ENCODE data around the gene SLC34A2.
"Not testable (repeated sequence)": the region's sequence is repeated elsewhere in the genome, so short reads cannot be mapped to it uniquely, and the experiment has no call there.

SLC34A2 gene

DNA sequence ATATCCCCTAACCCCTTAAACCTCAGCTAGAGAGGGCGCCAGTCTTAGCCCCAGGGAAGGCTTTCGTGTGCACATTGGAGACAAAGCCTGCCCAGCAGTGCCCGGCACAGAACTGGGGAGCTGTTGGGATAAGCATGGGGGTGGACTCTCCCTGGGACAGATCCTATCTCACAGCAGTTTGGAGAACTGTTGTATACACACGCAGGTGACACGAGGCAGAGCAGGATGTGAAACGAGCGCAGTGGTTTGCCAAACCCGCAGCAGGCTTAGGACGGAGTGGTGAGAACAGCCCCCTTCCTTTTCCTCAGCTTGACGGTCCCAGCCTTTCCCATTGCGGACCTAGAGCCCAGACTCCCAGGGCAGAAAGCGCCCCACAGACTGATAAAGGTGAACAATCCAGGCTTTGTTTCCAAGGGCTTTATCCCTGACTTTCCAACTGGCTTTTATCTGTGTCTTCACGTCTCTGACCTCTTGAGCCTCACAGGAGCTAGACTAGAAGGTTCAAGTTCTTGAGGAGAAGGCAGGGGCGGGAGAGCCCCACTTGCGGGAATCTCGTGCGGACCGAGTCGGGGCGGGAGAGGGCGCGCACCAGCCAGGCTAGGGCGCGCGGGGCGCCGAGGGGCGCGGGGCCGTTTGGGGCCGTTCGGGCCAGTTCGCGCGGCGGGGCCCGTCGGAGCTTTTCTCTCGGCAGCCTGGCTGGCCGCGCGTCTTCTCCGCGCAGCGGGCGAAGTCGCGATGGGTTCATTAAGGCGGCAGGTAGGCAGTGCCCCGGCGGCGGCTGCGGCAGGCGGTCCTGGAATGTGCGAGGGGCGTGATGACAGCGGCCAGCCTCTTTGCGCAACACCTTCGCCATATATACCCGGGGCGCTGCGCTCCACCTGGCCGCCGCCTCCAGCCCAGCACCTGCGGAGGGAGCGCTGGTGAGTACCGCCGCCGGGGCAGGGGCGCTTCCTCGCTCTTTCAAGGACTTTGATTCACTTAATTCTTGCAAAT, at the start of gene SLC34A2:
Gene SLC34A2, plus strand, starts transcription at position 881 of the 993 bp plus-strand sequence. CDS start 6,650 bp downstream, outside the sequence.
- DNase-seq = no peak

GRCh38 chr4:25608644-25609043, 47.0 kb upstream of the SLC34A2 start:
- no peak for DNase-seq

DNA sequence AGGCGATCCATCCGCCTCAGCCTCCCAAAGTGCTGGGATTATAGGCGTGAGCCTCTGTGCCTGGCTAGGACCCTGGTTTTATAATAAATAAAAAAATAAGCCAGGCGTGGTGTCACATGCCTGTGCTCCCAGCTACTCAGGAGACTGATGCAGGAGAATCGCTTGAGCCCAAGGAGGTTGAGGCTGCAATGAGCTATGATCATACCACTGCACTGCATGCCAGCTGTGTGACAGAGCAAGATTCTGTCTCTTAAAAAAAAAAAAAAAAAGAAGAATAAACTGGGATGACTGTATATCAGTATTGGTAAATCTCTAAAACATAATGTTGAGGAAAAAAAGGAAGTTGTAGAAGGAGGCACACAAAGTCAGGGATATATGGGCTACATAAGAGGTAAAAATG, 45.7 kb upstream of the SLC34A2 start:
- DNase-seq = no peak

DNA sequence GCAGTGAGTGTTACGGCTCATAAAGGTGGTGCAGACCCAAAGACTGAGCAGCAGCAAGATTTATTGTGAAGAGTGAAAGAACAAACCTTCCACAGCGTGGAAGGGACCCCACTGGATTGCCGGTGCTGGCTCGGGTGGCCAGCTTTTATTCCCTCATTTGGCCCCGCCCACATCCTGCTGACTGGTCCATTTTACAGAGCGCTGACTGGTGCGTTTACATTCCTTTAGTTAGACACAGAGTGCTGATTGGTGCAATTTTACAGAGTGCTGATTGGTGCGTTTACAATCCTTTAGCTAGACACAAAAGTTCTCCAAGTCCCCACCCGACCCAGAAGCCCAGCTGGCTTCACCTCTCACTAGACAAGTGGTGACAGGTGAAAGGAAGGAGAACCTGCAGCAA, 42.0 kb upstream of the SLC34A2 start:
- DNase-seq = not testable (repeated sequence)

DNA sequence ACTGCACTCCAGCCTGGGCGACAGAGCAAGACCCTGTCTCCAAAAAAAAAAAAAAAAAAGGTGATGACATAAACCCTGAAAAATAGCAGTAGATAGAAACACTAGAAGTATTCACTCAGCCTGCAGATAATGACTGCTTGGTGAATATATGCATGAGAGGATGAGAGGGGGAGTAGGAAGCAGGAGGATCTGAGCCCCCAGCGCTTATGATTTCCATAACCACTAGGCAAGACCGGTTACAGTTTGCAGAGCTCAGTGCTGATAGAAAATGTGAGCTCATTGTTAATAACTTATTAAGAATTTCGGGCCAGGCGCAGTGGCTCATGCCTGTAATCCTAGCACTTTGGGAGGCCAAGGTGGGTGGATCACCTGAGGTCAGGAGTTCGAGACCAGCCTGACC, 40.8 kb upstream of the SLC34A2 start:
- no peak for DNase-seq

- DNase-seq = no peak
These were observed 34.4 kb upstream of the SLC34A2 start for GRCh38 chr4:25621027-25621930.

DNA sequence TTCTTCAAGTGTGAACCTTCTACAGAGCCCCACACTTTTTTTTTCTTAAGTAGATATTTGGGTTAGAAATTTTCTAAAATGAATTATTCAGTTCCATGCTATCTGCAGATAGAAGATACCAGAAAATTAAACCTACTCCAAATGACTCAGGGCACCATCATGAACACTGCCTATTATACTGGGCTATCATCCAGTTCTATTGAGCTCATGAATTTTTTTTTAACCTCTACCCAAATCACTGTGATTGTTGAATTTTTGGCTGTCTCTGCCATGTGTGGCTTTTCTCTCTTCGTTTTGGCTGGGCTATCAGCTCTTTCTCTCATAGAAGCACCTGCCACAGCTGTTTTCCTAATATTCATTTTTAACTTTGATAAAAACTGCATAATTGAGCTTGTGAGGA, 31.0 kb upstream of the SLC34A2 start:
- no peak for DNase-seq

DNA sequence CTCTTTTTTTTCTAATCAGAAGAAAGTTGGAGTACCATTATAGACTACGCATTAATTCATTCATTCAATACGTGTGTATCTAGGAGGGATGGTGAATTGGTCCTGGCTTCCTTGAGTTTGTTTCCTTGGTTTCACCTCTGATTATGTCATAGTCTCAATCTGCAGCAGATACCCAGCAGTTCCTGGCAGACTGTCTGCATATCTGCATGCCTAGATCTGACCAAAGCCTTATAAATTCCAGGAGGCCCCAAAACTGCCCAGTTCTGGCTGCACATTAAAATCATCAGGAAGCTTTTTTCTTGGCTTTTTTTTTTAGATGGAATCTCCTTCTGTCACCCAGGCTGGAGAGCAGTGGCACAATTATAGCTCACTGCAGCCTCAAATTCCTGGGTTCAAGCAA, 27.2 kb upstream of the SLC34A2 start:
- no peak for DNase-seq

DNA sequence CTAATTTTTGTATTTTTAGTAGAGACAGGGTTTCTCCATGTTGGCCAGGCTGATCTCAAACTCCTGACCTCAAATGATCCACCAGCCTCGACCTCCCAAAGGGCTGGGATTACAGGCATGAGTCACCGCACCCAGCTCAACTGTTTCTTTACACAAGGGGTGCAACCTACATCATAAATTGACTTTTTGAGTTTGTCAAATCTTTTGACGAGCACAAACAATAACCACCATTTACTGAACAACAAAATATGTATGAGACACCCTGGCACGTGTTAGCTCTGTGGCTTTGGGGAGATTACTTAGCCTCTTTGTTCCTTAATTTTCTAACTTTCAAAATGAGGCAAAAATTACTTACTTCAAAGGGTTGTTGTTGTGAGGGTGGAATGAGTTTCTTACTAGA, 23.5 kb upstream of the SLC34A2 start:
- DNase-seq = no peak

- no peak for DNase-seq
These were observed 22.1 kb upstream of the SLC34A2 start for GRCh38 chr4:25633541-25633940.

DNA sequence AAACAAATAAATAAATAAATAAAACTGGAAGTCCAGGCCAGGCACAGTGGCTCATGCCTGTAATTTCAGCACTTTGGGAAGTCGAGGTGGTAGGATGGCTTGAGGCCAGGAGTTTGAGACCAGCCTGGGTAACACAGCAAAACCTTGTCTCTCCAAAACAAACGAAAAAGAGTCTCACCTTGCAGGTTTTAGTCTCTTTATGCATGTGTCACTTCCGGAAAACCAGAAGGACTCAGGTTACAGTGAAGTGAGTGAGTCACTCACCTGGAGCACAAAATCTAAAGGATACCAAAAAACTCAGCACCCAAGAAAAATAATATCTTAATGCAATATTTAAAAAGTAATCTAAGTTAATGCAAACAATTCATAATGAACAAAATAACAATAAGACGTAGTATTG, 20.1 kb upstream of the SLC34A2 start:
- DNase-seq = no peak

GRCh38 chr4:25637581-25638220, 17.9 kb upstream of the SLC34A2 start:
- DNase-seq = no peak

DNA sequence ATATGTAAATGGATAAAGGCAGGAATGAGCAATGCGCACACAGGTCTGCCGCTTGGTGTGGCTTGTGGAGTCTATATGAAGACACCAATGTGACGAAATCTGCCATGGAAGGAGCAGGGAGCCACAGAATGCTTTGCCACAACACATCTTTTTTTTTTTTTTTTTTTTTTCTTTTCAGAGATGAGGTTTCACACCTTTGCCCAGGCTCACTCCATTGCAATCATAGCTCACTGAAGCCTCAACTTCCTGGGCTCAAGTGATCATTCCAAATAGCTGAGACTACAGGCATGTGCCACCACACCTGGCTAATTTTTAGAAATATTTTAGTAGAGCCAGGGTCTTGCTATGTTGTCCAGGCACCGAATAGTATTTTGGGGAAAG, 17.4 kb upstream of the SLC34A2 start:
- DNase-seq = no peak

DNA sequence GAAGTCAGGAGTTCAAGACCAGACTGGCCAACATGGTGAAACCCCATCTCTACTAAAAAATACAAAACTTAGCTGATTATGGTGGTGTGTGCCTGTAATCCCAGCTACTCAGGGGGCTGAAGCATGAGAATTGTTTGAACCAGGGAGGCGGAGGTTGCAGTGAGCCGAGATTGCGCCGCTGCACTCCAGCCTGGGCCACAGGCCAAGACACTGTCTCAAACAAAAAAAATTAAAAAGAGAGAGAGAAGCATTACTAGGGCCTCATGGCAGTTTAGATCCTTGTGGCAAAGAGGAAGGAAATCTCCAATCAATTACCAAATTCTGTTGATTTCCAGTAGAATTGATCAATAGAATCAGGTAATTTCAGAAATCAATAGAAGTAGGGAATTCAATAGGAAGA, 16.8 kb upstream of the SLC34A2 start:
- no peak for DNase-seq

DNA sequence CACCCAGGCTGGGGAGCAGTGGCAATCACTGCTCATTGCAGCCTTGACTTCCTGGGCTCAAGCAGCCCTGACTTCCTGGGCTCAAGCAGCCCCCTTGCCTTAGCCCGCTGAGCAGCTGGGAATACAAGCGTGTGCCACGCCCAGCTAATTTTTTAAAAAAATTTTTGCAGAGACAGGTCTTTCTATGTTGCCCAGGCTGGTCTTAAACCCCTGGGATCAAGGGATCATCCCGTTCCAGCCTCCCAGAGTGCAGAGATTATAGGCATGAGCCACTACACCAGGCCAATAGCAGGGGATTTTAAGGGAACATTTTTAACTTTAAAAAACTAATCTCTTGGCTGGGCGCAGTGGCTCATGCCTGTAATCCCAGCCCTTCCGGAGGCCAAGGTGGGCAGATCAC, 5.3 kb upstream of the SLC34A2 start:
- DNase-seq = no peak

GRCh38 chr4:25651682-25652081, 4.0 kb upstream of the SLC34A2 start:
- no peak for DNase-seq

GRCh38 chr4:25654031-25654970, 1.4 kb upstream of the SLC34A2 start:
- no peak for DNase-seq

DNA sequence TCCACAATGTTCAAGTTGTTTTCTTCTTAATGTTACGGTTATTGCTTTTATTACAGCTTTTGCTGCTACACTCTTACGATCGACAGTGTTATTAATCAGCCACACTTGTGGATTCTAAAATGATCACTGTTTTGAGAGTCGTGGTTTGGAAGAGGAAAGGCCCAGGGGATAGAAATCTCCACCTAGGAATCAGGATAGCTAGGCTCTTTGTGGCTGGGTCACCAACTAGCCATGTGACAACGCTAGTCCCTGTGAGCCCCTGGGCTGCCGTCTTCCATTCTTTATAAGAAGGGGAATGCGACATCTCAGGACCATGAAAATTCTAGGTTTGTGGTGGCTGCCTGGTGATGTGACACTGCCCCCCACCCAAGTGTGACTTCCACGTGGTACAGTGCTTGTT, 380 bp downstream of the SLC34A2 start:
- no peak for DNase-seq

DNA sequence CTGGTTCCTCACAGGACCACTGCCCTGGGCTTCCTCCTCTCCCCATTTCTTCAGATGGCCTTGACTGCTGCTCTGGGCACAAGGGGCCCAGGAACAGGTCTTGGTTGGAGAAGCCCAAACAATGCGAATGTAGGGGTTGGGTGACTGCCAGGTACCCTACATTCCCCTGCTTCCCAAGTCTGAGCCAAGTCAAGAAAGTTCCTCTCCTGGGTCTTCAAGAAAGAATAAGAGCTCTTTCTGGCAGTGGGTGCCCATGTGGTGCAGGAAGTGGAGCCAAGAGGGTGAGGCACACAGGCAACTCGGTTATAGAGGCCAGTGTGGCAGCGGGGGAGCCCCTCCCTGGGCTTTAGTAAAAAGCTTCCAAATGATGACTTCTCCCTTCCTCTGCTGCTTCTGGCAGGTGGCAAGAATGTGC, 2.7 kb downstream of the SLC34A2 start:
- no peak for DNase-seq

DNA sequence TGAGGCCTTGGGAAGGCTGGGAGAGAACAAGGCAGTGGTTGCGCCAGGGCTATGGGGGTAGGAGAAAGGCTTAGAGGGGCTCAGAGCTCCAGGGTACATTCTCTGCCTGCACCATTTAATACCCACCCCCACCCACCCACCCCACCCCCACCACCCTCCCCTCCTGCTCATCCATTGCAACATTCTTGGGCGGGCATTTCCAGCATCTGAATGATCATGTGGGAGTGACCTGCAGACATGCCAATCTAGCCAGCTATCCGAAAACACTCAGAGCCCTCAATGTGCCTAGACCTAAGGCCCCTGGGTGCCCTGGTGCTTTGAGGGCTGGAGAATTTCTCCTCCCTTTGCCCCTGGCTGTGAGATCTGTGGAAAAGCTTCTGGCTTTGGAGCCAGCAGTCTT, 3.1 kb downstream of the SLC34A2 start:
- DNase-seq = no peak

DNA sequence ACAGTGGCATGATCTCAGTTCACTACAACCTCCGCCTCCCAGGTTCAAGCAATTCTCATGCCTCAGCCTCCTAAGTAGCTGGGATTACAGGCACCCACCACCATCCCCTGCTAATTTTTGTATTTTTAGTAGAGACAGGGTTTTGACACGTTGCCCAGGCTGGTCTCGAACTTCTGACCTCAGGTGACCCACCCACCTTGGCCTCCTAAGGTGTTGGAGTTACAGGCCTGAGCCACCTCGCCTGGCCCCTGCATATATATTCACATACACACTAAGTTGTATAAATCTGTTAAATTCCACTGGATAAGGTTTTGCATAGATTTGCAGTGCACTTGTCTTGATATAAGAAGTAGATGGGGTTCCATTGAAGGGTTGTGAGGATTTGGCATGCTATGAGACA, 5.8 kb downstream of the SLC34A2 start:
- not testable (repeated sequence) for DNase-seq

DNA sequence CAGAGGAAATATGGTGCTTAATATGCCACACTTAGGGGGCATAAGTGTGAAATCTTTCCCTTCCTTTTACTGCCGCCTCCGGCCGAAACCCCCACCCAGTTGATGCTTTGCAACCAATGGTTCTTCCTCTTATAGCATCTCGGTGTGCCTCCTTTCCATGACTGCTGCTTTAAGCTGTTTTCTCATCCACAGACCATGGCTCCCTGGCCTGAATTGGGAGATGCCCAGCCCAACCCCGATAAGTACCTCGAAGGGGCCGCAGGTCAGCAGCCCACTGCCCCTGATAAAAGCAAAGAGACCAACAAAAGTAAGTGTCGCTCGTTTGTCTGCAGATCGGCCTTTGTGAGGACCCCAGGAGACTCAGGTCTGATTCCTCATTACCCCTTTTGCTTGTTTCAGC, 6.7 kb downstream of the SLC34A2 start:
- no peak for DNase-seq
